Nephron (organoid): ENCODE data around the gene TBL1X.

Experiments used
- H3K27ac Mint-ChIP-seq, 3 experiments: 2 replicates each; pipeline ENCODE4 v1.8.0; 2020; ENCODE audit warnings: mixed read lengths in 3 of 3, mild to moderate bottlenecking in 2 of 3, moderate library complexity in 1 of 3
- H3K27me3 Mint-ChIP-seq: 2 replicates; pipeline ENCODE4 v1.8.0; 2021; ENCODE audit warnings: low read depth, mild to moderate bottlenecking, moderate library complexity, mixed read lengths
- H3K36me3 Mint-ChIP-seq: 2 replicates; pipeline ENCODE4 v1.8.0; 2020; ENCODE audit warnings: low read depth, mixed read lengths
- H3K4me1 Mint-ChIP-seq: 2 replicates; pipeline ENCODE4 v1.8.0; 2020; ENCODE audit warnings: mixed read lengths
- H3K4me3 Mint-ChIP-seq, 3 experiments: 2 replicates each; pipeline ENCODE4 v1.8.0; 2020; ENCODE audit warnings: mild to moderate bottlenecking in 3 of 3, mixed read lengths in 3 of 3, moderate library complexity in 2 of 3
- H3K9me3 Mint-ChIP-seq: 2 replicates; pipeline ENCODE4 v1.8.0; 2020; ENCODE audit warnings: mixed read lengths
- CTCF ChIP-seq, 3 experiments: fragments of 200-600 bp; sonication (generic); IDR thresholded peaks; one replicate each; pipeline ENCODE4 v1.5.0; 2021; ENCODE audit warnings: antibody characterized with exemption in 3 of 3; ENCODE audit not compliant: unreplicated experiment in 3 of 3

TBL1X gene

GRCh38 chrX:9677098-9677739, 212.4 kb downstream of the TBL1X start:
- Mint-ChIP-seq H3K4me1 (peaks cover 25% of the 10 kb centered on the region), H3K27ac (peak overlapping the region; percentile 70 to 75 (median 73)), H3K27me3 (peaks cover 3% of the 10 kb centered on the region), H3K36me3 (peaks cover 61% of the 10 kb centered on the region), H3K9me3 (peaks cover 20% of the 10 kb centered on the region), H3K4me3 (no peak overlapping the region)
- TF ChIP-seq CTCF (IDR thresholded peaks at IDR 0.05; ENCODE audit: unreplicated experiment in 3 of 3), result no peak

GRCh38 chrX:9678215-9678965, 213.5 kb downstream of the TBL1X start:
- Mint-ChIP-seq H3K27ac (peak overlapping the region in 2 of 3 experiments; percentile 73 to 75), H3K36me3 (peaks cover 61% of the 10 kb centered on the region), H3K4me3 (no peak overlapping the region), H3K27me3 (peaks cover 3% of the 10 kb centered on the region), H3K4me1 (peaks cover 25% of the 10 kb centered on the region), H3K9me3 (peaks cover 16% of the 10 kb centered on the region)
- TF ChIP-seq CTCF (IDR thresholded peaks at IDR 0.05; ENCODE audit: unreplicated experiment in 3 of 3), result no peak

DNA sequence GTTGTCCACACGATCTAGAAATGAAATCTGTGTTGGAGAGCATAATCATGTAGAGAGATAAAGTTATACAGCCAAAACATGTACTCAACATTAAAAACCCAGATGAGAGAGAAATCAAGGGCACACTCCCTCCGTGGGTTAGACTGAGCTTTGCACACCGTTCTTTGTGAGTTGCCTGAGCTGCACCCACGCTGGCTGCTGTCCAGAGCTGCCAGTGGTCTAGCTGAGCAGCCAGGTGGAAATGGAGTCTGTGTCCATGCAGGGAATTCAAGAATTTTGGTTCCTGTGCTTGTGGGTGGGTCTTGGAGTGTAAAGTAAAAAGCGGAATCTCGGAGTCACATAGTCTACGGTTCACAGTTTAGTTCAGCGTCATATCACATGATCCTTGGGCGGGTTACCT, 216.2 kb downstream of the TBL1X start:
- Mint-ChIP-seq H3K27ac (no peak overlapping the region), H3K4me3 (no peak overlapping the region), H3K36me3 (peaks cover 67% of the 10 kb centered on the region), H3K4me1 (peaks cover 17% of the 10 kb centered on the region), H3K27me3 (peaks cover 3% of the 10 kb centered on the region), H3K9me3 (peaks cover 7% of the 10 kb centered on the region)
- TF ChIP-seq CTCF (IDR thresholded peaks at IDR 0.05; ENCODE audit: unreplicated experiment in 3 of 3), result no peak

DNA sequence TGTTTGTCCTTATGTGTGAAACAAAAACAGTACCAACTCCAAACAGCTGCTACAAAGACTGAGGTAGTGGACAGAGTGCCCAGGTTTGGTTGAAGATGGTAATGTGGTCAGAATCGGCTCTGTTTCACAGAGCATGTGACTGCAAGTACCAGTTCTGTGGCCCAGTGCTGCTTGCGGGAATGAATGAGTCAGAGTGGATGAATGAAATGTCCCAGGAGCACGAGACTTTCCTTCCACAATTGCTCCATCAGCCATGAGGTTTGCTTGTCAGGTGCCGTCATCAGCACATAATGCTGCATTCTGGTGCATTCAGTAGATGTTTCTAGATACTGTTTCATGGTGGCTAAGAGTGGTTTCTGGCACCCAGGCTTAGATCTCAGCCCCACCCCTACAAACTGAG, 216.6 kb downstream of the TBL1X start:
- Mint-ChIP-seq H3K36me3 (peaks cover 68% of the 10 kb centered on the region), H3K9me3 (peaks cover 5% of the 10 kb centered on the region), H3K27me3 (peaks cover 3% of the 10 kb centered on the region), H3K4me3 (no peak overlapping the region), H3K27ac (no peak overlapping the region), H3K4me1 (peaks cover 13% of the 10 kb centered on the region)
- TF ChIP-seq CTCF (IDR thresholded peaks at IDR 0.05; ENCODE audit: unreplicated experiment in 3 of 3), result no peak

DNA sequence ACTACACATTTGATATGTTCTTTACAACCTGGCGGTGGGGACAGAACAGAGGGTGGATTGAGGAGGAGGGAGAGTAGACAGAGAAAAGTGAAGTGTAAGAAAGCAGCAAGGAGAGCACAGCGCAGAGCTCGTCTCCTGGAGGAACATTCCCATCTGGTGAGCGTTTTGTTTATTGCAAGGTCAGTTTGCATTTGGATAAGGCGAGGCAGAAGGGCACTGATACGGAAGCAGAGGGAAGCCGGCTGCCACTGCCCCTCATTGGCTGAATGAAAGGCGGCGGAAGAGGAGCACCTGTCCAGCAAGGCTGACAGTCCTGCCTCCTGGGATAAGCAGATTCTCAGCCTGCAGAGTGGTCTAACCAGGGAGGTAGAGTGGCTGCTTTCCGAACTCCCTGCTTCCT, 217.6 kb downstream of the TBL1X start:
- Mint-ChIP-seq H3K9me3 (peaks cover 8% of the 10 kb centered on the region), H3K27ac (peak overlapping the region in 1 of 3 experiments; percentile 5), H3K4me3 (no peak overlapping the region), H3K27me3 (peaks cover 3% of the 10 kb centered on the region), H3K4me1 (peaks cover 6% of the 10 kb centered on the region), H3K36me3 (peaks cover 70% of the 10 kb centered on the region)
- peak in 2 of 3 experiments; percentile 18 to 34 for TF ChIP-seq CTCF (IDR thresholded peaks at IDR 0.05; ENCODE audit: unreplicated experiment in 3 of 3)
